Right cardiac atrium (tissue), 5 donors: ENCODE measurements around the gene INAFM1. TPM values are rescaled to one million over a fixed set of nuclear protein-coding genes. Genes with fewer than 3 reads are reported as not detected.
"Not testable (repeated sequence)": the region's sequence is repeated elsewhere in the genome, so short reads cannot be mapped to it uniquely, and the experiment has no call there.

ENCODE experiments used
- ATAC-seq, 2 donors: fragments of 200-7000 bp; cut with Tn5 transposase; one replicate each; pipeline versions ENCODE4 v1.8.0 to v1.9.1; 2020; ENCODE audit warnings: moderate library complexity in 2 of 2, mild to moderate bottlenecking in 1 of 2
- DNase-seq, 3 donors: peaks; one replicate each; pipeline ENCODE4 v3.0.0-alpha.2; 2020
- H3K27ac ChIP-seq: one replicate; pipeline ENCODE4 v1.5.1; 2013; ENCODE audit warnings: mild to moderate bottlenecking, low read length, control low read depth, moderate library complexity
- H3K27me3 ChIP-seq: one replicate; pipeline ENCODE4 v1.6.1; 2013; ENCODE audit not compliant: control insufficient read depth, insufficient read depth
- H3K4me1 ChIP-seq: one replicate; pipeline ENCODE4 v1.6.1; 2013; ENCODE audit warnings: low read length; ENCODE audit not compliant: control insufficient read depth, insufficient read depth
- H3K4me3 ChIP-seq: one replicate; pipeline ENCODE4 v1.5.1; 2013; ENCODE audit warnings: low read length, control low read depth
- H3K9me3 ChIP-seq: one replicate; pipeline ENCODE4 v1.6.1; 2013; ENCODE audit warnings: low read length; ENCODE audit not compliant: control insufficient read depth
- WGBS: extraction: QIAGEN DNeasy Blood & Tissue Kit; methylation state at CpG from one replicate; pipeline ENCODE4 v1.1.7; 2013; 5-methylcytosine and 5-hydroxymethylcytosine counted together
- intact Hi-C, 4 donors: fragments of 100-400 bp; cut with DNase I; formaldehyde crosslinking; loops; one replicate each; pipeline versions ENCODE4 v1.11.0 to v1.14.0; 2022 to 2023
- polyA plus RNA-seq: library from polyadenylated mRNA; stranded (reverse); fragments of 200-250 nt; gene quantifications from one replicate; pipeline ENCODE4 v1.2.3, GENCODE V29; 2013
- total RNA-seq, 4 donors: library from RNA; stranded (reverse); fragmentation: NEBNext Ultra II Directional; extraction: Animal tissue kit (Norgen Biotek cat#: 25700); gene quantifications; one replicate each; pipeline ENCODE4 v1.2.1, GENCODE V29; 2021
- donor health status: healthy with polysubstance abuse.
- donor health status: DM: no; HTN: yes; CAD: no.
- donor health status: DM: no; HTN: no; CAD: no.
- donor health status: DM: no; HTN: yes; CAD: no; lungs with severe emphysema.
- donor health status: DM: yes; HTN: yes; CAD: no.

The INAFM1 gene
- total and polyA plus RNA-seq, 5 donors = 7.0 to 16.9 (median 14.1) TPM

DNA sequence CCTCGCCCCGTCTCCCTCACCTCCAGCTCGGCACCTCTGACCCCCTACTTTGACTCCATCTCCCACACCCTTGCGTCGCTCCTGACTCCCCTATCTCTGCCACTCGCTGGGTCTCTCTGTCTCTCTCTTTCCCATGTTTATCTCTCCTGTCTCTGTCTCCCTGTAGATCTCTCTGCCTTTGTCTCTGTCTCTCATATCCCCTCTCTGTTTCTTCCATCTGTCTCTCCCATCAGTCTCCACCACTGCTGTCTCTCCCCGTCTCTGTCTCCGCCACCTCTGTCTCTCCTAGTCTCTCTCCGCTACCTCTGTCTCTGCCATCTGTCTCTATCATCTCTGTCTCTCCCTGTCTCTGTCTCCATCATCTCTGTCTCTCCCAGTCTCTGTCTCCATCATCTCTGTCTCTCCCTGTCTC, 31.3 kb upstream of the INAFM1 start:
- Histone ChIP-seq H3K4me1 (peaks cover 3% of the 10 kb centered on the region), H3K9me3 (no peaks in the 10 kb centered on the region), H3K27ac (no peak overlapping the region), H3K4me3 (peak overlapping the region; percentile 11), H3K27me3 (no peaks in the 10 kb centered on the region)
- 16% methylated on average over 9 of the region's 9 CpGs for WGBS
- no peak for DNase-seq
- intact Hi-C loops = loop anchor here in 2 of 4 donors (5.0 kb wide), 1 partner anchor 96 kb away; no protein-coding TSS in a partner anchor
- ATAC-seq = peak in 1 of 2 donors; percentile 1

DNA sequence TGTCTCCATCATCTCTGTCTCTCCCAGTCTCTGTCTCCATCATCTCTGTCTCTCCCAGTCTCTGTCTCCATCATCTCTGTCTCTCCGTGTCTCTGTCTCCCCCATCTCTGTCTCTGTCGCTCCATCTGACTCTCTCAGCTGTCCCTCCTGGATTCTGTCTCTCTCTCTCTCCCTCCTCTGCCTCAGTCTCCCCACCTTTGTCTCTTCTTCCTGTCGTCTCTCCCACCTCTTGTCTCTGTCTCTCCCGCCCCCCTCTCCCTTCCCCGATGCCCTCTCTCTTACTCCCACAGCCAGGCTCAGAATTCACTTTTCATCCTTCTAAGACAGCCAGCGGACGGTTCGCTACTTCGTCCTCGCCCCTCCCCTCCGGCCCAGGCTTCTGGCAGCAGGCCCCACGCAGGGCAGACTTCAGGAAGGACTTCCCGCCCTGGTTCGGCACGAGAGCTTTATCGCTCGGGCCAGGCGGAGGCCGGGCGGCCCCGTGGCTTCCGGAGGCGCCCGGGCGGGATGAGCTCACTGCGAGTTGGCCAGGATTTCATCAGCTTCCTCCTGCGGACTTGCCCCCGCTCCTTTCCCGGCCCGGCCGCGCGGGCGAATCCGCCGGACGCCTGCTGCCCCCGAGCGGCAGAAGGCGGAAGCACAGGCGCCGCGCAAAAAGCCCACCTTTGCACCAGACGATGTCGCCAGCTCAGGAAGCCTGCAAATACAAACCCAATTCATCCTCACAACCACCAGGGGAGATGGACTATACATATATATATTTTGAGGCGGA, 30.7 kb upstream of the INAFM1 start:
- peak; percentile 94 to 95 for ATAC-seq
- H3K4me1 ChIP-seq = peaks cover 3% of the 10 kb centered on the region
- 1% methylated on average over 46 of the region's 46 CpGs for WGBS
- H3K4me3 ChIP-seq = peak overlapping the region; percentile 1
- H3K27me3 ChIP-seq = no peaks in the 10 kb centered on the region
- intact Hi-C loops = loop anchor here (2.0 to 5.0 kb wide), 2 partner anchors 33 to 97 kb away; no protein-coding TSS in a partner anchor
- no peaks in the 10 kb centered on the region for H3K9me3 ChIP-seq
- DNase-seq = peak; percentile 95 to 97 (median 96)
- no peak overlapping the region for H3K27ac ChIP-seq

DNA sequence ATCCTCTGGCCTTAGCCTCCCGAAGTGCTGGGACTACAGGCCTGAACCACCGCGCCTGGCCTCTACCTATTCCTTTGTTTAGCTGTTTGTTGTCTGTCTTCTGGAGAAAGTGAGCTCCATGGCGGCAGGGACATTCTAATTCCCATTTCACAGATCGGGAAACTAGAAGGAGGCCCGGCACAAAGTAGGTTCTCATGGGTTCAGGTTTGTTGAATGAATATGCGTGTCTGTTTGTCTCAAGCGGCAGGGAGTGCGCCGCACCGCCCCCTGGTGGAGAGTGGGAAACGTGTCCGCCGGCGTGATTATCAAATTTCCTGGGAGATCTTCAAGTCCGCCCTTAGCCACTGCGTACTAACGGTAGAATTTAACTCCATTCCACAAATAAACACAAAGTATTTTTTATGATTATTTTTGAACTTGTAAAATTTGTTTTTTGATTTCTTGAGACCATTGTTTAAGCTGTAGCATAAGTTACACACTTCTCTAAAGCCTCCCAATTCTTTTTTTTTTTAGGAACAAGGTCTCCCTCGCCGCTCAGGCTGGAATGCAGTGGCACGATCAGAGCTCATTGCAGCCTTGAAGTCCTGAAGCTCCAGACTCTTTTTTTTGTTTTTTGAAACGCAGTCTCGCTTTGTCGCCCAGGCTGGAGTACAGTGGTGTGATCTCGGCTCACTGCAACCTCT, 27.2 kb upstream of the INAFM1 start:
- Histone ChIP-seq H3K4me3 (no peak overlapping the region), H3K4me1 (peaks cover 3% of the 10 kb centered on the region), H3K27me3 (no peaks in the 10 kb centered on the region), H3K27ac (no peak overlapping the region), H3K9me3 (no peaks in the 10 kb centered on the region)
- ATAC-seq = no peak
- intact Hi-C loops = loop anchor here in 3 of 4 donors (2.0 to 5.0 kb wide), 2 partner anchors 35 to 99 kb away; no protein-coding TSS in a partner anchor
- peak; percentile 79 to 92 (median 91) for DNase-seq
- WGBS = 30% methylated on average over 25 of the region's 25 CpGs

DNA sequence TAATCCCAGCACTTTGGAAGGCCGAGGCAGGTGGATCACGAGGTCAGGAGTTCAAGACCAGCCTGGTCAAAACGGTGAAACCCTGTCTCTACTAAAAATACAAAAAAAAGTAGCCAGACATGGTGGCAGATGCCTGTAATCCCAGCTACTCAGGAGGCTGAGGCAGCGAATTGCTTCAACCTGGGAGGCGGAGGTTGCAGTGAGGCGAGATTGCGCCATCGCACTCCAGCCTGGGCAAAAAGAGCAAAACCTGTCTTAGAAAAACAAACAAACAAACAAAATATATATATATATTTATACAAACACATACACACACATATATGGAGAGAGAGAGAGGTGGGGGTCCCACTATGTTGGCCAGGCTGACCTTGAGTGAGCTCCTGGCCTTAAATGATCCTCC, 21.7 kb upstream of the INAFM1 start:
- intact Hi-C loops, H3K4me1 ChIP-seq, H3K27ac ChIP-seq, H3K9me3 ChIP-seq, H3K27me3 ChIP-seq, DNase-seq, H3K4me3 ChIP-seq, ATAC-seq: not testable (repeated sequence)
- 88% methylated on average over 8 of the region's 8 CpGs for WGBS

DNA sequence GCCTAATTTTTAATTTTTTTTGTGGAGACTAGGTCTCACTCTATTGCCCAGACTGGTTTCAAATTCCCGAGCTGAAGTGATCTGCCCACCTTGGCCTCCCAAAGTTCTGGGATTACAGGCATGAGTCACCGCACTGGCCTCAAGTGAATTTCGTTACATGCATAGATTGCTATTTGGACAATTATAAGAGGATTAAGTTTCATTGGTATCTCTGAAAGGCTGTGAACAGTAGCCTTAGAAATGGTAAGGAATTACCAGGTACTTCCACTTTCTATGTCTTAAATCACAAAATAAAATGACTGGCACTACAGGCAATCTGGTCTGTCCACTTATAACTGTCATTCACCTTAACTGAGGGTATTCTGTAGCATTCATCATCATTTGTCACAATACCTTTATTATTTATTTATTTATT, 21.2 kb upstream of the INAFM1 start:
- ATAC-seq = no peak
- intact Hi-C loops = no loop called here
- WGBS = 71% methylated on average over 3 of the region's 3 CpGs

DNA sequence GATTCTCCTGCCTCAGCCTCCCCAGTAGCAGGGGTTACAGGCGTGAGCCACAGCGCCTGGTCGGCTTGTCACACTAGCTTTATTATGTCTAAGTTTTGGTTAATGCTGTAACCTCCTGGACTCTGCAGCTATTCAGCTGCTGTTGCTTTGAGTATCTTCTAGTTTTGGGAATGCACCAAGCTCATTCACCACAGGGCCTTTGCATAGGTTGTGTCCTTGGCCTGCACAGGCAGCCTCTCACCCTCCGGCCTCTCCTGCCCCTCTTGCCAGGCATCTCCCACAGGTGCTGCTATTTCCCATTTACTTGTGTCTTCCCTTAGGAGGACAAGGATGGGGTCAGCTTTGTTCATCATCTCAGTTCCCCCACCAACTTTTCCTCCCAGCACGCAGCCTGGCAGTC, 20.7 kb upstream of the INAFM1 start:
- no peaks in the 10 kb centered on the region for H3K27me3 ChIP-seq
- no peak overlapping the region for H3K27ac ChIP-seq
- DNase-seq (no peak), ATAC-seq (no peak)
- H3K4me3 ChIP-seq = no peak overlapping the region
- 91% methylated on average over 5 of the region's 5 CpGs for WGBS
- H3K9me3 ChIP-seq = no peaks in the 10 kb centered on the region
- peaks cover 4% of the 10 kb centered on the region for H3K4me1 ChIP-seq
- intact Hi-C loops = no loop called here

More for the DNA sequence above, 21.2 kb upstream of the INAFM1 start:
- Histone ChIP-seq H3K4me3 (no peak overlapping the region), H3K27me3 (no peaks in the 10 kb centered on the region), H3K9me3 (no peaks in the 10 kb centered on the region), H3K4me1 (peaks cover 4% of the 10 kb centered on the region), H3K27ac (no peak overlapping the region)
- no peak for DNase-seq

DNA sequence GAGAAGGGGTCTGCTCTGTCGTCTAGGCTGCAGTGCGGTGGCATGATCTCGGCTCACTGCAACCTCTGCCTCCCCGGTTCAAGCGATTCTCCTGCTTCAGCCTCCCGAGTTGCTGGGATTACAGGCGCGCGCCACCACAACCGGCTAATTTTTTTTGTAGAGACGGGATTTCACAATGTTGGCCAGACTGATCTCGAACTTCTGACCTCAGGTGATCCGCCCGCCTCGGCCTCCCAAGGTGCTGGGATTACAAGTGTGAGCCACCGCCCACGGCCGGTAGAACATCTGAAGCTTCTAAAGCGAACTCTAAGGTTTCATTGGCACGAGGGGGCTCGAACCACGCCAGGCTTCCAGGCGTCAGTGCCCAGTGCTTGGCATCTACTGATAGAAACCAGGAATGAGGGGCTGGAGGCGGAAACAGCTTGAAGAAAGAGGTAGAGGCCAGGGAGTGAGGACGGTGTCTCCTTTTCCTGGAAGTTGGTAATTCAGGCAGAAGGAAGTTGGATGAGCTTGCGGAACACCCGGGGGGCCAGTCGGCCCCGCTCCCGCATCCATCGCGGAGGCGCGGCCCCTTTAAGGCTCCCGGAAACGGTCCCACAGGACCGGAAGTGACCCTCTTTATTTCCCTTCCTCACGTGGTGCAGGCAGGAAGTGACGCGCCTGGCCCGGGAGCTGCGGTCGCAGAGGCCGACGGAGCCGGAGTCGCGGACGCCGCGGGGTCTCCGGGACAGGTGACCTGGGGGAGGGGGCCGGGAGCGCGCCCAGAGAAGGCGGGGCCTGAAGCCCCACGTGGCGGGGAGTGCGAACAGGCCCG, 18.6 kb upstream of the INAFM1 start, which contains the start of gene CCDC9:
CCDC9 (plus strand) TSS at position 647 of the 814 bp plus-strand sequence. CDS start 1,876 bp downstream, outside the sequence.
- DNase-seq (peak; percentile 97 to 98 (median 98)), ATAC-seq (peak; percentile 72 to 75)
- WGBS = 17% methylated on average over 60 of the region's 60 CpGs
- Histone ChIP-seq H3K4me1 (peaks cover 4% of the 10 kb centered on the region), H3K27ac (peak within 1 kb of the TSS; percentile 96), H3K4me3 (peak within 1 kb of the TSS; percentile 86), H3K9me3 (no peaks in the 10 kb centered on the region), H3K27me3 (no peaks in the 10 kb centered on the region)
- intact Hi-C loops = no loop called here

DNA sequence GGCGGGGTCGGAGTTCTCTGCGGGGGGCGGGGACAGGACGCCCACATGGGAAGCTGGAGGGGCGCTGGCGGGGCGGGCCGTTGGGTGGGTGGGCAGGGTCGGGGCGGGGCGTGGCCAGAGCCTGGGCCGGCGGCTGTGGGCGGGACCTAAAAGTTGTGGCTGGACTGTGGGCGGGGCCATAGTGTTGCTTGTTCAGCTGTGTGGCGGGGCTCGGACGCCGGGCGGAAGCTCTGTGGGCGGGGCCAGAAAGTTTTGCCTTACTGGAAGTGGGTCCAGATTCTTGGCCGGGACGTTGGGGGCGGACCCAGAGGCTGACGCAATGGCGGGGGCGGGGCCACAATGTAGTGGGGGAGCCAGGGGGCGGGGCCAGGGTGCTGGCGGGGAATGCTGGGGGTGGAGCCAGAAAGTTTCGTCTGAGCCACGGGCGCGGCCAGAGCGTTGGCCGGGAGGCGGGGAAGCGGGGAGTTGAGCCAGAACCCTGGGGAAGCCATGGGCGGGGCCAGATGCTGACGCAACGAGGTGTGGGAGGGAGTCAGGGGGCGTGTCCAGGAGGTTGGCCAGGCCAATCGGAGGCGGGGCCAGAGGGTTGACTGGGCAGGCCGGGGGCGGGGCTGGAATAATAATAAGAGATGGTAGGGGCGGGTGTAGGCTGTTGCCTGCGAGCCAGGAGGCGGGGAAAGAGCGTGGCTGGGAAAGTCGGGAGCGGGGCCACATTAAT, 17.8 kb upstream of the INAFM1 start:
- WGBS = under 1% methylated on average over 52 of the region's 52 CpGs
- peaks cover 4% of the 10 kb centered on the region for H3K4me1 ChIP-seq
- intact Hi-C loops = no loop called here
- H3K27me3 ChIP-seq = no peaks in the 10 kb centered on the region
- H3K4me3 ChIP-seq = peak overlapping the region; percentile 86
- no peaks in the 10 kb centered on the region for H3K9me3 ChIP-seq
- DNase-seq (peak; percentile 100), ATAC-seq (peak; percentile 87 to 90)
- H3K27ac ChIP-seq = peak overlapping the region; percentile 96

DNA sequence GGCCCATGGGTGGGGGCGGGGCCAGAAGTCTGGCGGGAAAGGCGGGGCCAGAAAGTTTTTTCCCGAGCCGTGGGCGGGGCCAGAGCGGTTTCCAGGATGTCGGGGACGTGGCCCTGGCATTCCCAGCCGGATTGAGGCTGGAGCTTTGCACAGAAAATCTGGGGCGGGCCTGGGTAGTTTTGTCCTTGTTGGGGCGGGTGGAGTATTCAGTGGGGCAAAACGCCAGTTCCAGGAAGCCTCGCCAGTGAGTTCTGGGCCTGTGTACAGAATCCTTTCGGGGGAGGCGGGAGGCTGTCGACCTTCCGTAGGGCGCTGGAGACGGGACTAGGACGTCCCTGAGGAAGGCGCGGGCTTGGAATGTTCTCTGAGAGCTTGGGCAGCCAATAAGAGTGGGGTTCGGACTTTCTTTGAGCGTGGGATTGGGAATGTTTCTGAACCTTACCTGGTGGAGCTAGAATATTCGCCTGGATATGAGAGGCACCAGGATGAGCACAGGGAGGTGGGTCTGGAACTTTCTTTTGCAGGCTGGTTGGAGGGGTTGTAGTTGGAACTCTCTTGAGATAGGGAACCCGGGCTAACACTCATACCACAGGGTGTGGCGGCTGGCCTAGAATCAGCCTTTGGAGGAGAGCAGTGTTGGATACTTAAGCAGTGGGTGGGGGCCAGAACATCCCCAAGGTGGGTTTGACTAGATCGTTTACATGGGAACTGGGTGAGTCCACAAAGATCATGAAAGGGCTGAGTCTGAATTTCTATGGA, 17.1 kb upstream of the INAFM1 start:
- H3K9me3 ChIP-seq = no peaks in the 10 kb centered on the region
- no peaks in the 10 kb centered on the region for H3K27me3 ChIP-seq
- H3K4me1 ChIP-seq = peaks cover 4% of the 10 kb centered on the region
- 2% methylated on average over 29 of the region's 29 CpGs for WGBS
- peak overlapping the region; percentile 54 for H3K4me3 ChIP-seq
- intact Hi-C loops = no loop called here
- peak overlapping the region; percentile 77 for H3K27ac ChIP-seq
- ATAC-seq = peak; percentile 74 to 76
- DNase-seq = peak in 2 of 3 donors; percentile 59 to 72
